OCI-LY7 (cell line): Measurements from ENCODE around the gene GGT5. TPM values are rescaled to one million over a fixed set of nuclear protein-coding genes. Genes with fewer than 3 reads are reported as not detected.
"Not testable (repeated sequence)": the region's sequence is repeated elsewhere in the genome, so short reads cannot be mapped to it uniquely, and the experiment has no call there.

Source experiments
- BruUV-seq: library from RNA; stranded (reverse); fragments of 400-500 nt; replicated peaks from 2 replicates; lab custom pipeline; 2021; lab: Mats Ljungman, UMichigan
- CTCF ChIA-PET: fragments of 300-600 bp; sonication (Branson Sonifier 250); formaldehyde crosslinking; loops from one replicate; lab custom pipeline; 2022; ENCODE audit warnings: antibody characterized with exemption; ENCODE audit not compliant: unreplicated experiment; lab: Charles Lee
- POLR2A ChIA-PET: fragments of 300-600 bp; sonication (Branson Sonifier 250); formaldehyde crosslinking; loops from one replicate; lab custom pipeline; 2022; ENCODE audit warnings: antibody characterized with exemption; lab: Charles Lee
- DNase-seq: peaks from one replicate; pipeline ENCODE4 v3.0.0-alpha.2; 2015; ENCODE audit warnings: low spot score
- H2AFZ ChIP-seq: fragments of 200-600 bp; sonication (generic), shearing (Covaris generic); 2 replicates; pipeline ENCODE4 v1.6.1; 2014; ENCODE audit warnings: mild to moderate bottlenecking, antibody characterized with exemption, low read length, moderate library complexity
- H3K27ac ChIP-seq: fragments of 200-600 bp; sonication (generic); 2 replicates; pipeline ENCODE4 v1.5.1; 2014; ENCODE audit warnings: mixed run types, low read depth, mild to moderate bottlenecking, moderate library complexity, low read length, inconsistent platforms; ENCODE audit not compliant: poor library complexity, severe bottlenecking
- H3K36me3 ChIP-seq: fragments of 200-600 bp; sonication (generic); 2 replicates; pipeline ENCODE4 v1.6.1; 2014; ENCODE audit warnings: mild to moderate bottlenecking, antibody characterized with exemption, low read length, moderate library complexity, mixed read lengths; ENCODE audit not compliant: insufficient read depth
- H3K4me1 ChIP-seq: fragments of 200-600 bp; sonication (generic); 2 replicates; pipeline ENCODE4 v1.5.1; 2014; ENCODE audit warnings: mild to moderate bottlenecking, low read length; ENCODE audit not compliant: insufficient read depth, poor library complexity, severe bottlenecking
- H3K4me2 ChIP-seq: fragments of 200-600 bp; sonication (generic); 2 replicates; pipeline ENCODE4 v1.6.1; 2014; ENCODE audit warnings: mild to moderate bottlenecking, low read length
- H3K4me3 ChIP-seq: fragments of 200-600 bp; sonication (generic); 2 replicates; pipeline ENCODE4 v1.5.1; 2014; ENCODE audit warnings: mild to moderate bottlenecking, low read depth, low read length; ENCODE audit not compliant: poor library complexity, severe bottlenecking
- H3K79me2 ChIP-seq: fragments of 200-600 bp; sonication (generic); 2 replicates; pipeline ENCODE4 v1.6.1; 2016; ENCODE audit warnings: low read depth, mild to moderate bottlenecking, low read length, moderate library complexity, mixed read lengths; ENCODE audit not compliant: insufficient read depth
- H3K9me2 ChIP-seq: fragments of 200-600 bp; sonication (generic); 2 replicates; pipeline ENCODE4 v1.6.1; 2016; ENCODE audit warnings: mild to moderate bottlenecking, low read length, mixed read lengths; ENCODE audit not compliant: insufficient read depth
- H3K9me3 ChIP-seq: fragments of 200-600 bp; sonication (generic); 2 replicates; pipeline ENCODE4 v1.6.1; 2014; ENCODE audit warnings: mild to moderate bottlenecking, mixed run types, low read length, mixed read lengths
- H4K20me1 ChIP-seq: fragments of 200-600 bp; sonication (generic); 2 replicates; pipeline ENCODE4 v1.6.1; 2014; ENCODE audit warnings: mild to moderate bottlenecking, antibody characterized with exemption, low read length, moderate library complexity, mixed read lengths; ENCODE audit not compliant: insufficient read depth
- CTCF ChIP-seq: fragments of 200-600 bp; sonication (generic); conservative IDR thresholded peaks from 2 replicates; pipeline ENCODE4 v1.5.1; 2014; ENCODE audit warnings: mild to moderate bottlenecking, antibody characterized with exemption, low read length, moderate library complexity, mixed read lengths
- EZH2phosphoT487 ChIP-seq: fragments of 200-600 bp; sonication (generic); IDR thresholded peaks from 2 replicates; pipeline ENCODE4 v1.6.1; 2018; ENCODE audit warnings: low read depth, borderline replicate concordance, mild to moderate bottlenecking, mixed run types, antibody characterized with exemption, low read length, moderate library complexity, mixed read lengths
- intact Hi-C: fragments of 100-400 bp; cut with micrococcal nuclease; formaldehyde crosslinking; loops from one replicate; pipeline ENCODE4 v1.10.0; 2022; ENCODE audit not compliant: unreplicated experiment
- total RNA-seq, 2 experiments: library from RNA; depleted of rRNA in 1 of 2; stranded (reverse); fragments of >200 nt in 1 of 2; shearing (Covaris generic) in 1 of 2; gene quantifications; 2 replicates each; pipeline ENCODE4 v1.2.3, GENCODE V29; 2014 to 2022

The GGT5 gene
- total RNA-seq, 2 experiments from 2014 or later: 0.06 TPM; not detected in 1

- Histone ChIP-seq H3K36me3 (no peaks in the 10 kb centered on the region), H3K4me1 (peaks cover 8% of the 10 kb centered on the region), H3K27ac (no peak overlapping the region), H3K4me2 (no peak overlapping the region), H3K9me2 (no peaks in the 10 kb centered on the region), H3K79me2 (no peaks in the 10 kb centered on the region), H3K4me3 (no peak overlapping the region), H4K20me1 (no peaks in the 10 kb centered on the region), H2AFZ (no peak overlapping the region), H3K9me3 (no peaks in the 10 kb centered on the region)
- ChIA-PET POLR2A (interaction anchor here (1.0 kb wide), 1 partner anchor 13 kb away, joined by 3 read pairs; no protein-coding TSS in a partner anchor), CTCF (no interaction called here)
- DNase-seq: no peak
- TF ChIP-seq EZH2phosphoT487: no peak
- TF ChIP-seq CTCF: no peak
- no TSS peak for BruUV-seq
- intact Hi-C loops: no loop called here
These were observed 27.5 kb downstream of the GGT5 start for GRCh38 chr22:24217384-24217783.

- Histone ChIP-seq H2AFZ (no peak overlapping the region), H3K9me2 (no peaks in the 10 kb centered on the region), H3K4me2 (no peak overlapping the region), H3K9me3 (no peaks in the 10 kb centered on the region), H4K20me1 (no peaks in the 10 kb centered on the region), H3K4me1 (peaks cover 8% of the 10 kb centered on the region), H3K36me3 (no peaks in the 10 kb centered on the region), H3K4me3 (no peak overlapping the region), H3K27ac (no peak overlapping the region), H3K79me2 (no peaks in the 10 kb centered on the region)
- intact Hi-C loops: no loop called here
- TF ChIP-seq EZH2phosphoT487: no peak
- DNase-seq: peak; percentile 14
- POLR2A ChIA-PET: no interaction called here
- CTCF ChIA-PET: no interaction called here
- no TSS peak for BruUV-seq
These were observed 28.2 kb downstream of the GGT5 start for GRCh38 chr22:24216541-24217209.

GRCh38 chr22:24214467-24215285 is 30.2 kb downstream of the GGT5 start:
- no peaks in the 10 kb centered on the region for H3K79me2 ChIP-seq
- no peak overlapping the region for H3K27ac ChIP-seq
- BruUV-seq: no TSS peak
- peaks cover 8% of the 10 kb centered on the region for H3K4me1 ChIP-seq
- no peak for DNase-seq
- H3K36me3 ChIP-seq: no peaks in the 10 kb centered on the region
- no peaks in the 10 kb centered on the region for H4K20me1 ChIP-seq
- no peak for TF ChIP-seq EZH2phosphoT487
- TF ChIP-seq CTCF: no peak
- no peak overlapping the region for H3K4me2 ChIP-seq
- ChIA-PET CTCF (no interaction called here), POLR2A (interaction anchor here (0.5 kb wide), 1 partner anchor 467 kb away, joined by 5 read pairs; no protein-coding TSS in a partner anchor)
- no peak overlapping the region for H3K4me3 ChIP-seq
- H3K9me2 ChIP-seq: no peaks in the 10 kb centered on the region
- no peaks in the 10 kb centered on the region for H3K9me3 ChIP-seq
- intact Hi-C loops: no loop called here
- no peak overlapping the region for H2AFZ ChIP-seq

GRCh38 chr22:24213111-24213510 is 31.8 kb downstream of the GGT5 start:
- H4K20me1 ChIP-seq, H3K79me2 ChIP-seq, H3K4me3 ChIP-seq, H2AFZ ChIP-seq, BruUV-seq, H3K9me2 ChIP-seq, DNase-seq, H3K4me2 ChIP-seq, CTCF ChIA-PET, H3K36me3 ChIP-seq, POLR2A ChIA-PET, H3K9me3 ChIP-seq, intact Hi-C loops, H3K27ac ChIP-seq, H3K4me1 ChIP-seq: not testable (repeated sequence)

- H3K4me1 ChIP-seq, intact Hi-C loops, BruUV-seq, H3K27ac ChIP-seq, DNase-seq, H3K9me2 ChIP-seq, H2AFZ ChIP-seq, H3K36me3 ChIP-seq, H3K79me2 ChIP-seq, H3K4me2 ChIP-seq, H3K9me3 ChIP-seq, H4K20me1 ChIP-seq, CTCF ChIA-PET, H3K4me3 ChIP-seq: not testable (repeated sequence)
- POLR2A ChIA-PET: interaction anchor here (0.6 kb wide), 1 partner anchor 604 kb away, joined by 3 read pairs; no protein-coding TSS in a partner anchor
These were observed 33.2 kb downstream of the GGT5 start for GRCh38 chr22:24211716-24212115.
